ENCODE measurements around the gene AP5S1. TPM values are rescaled to one million over a fixed set of nuclear protein-coding genes. Genes with fewer than 3 reads are reported as not detected.

Gene AP5S1
- total RNA-seq, 1 experiment from 2014 or later: 2.8 TPM

GRCh38 chr20:3865887-3866407, 45.6 kb downstream of the AP5S1 start (continued):
- TF ChIP-seq OVOL2 (CRISPR knock-in tag; IDR thresholded peaks at IDR 0.05; ENCODE audit: borderline replicate concordance): no peak
- TF ChIP-seq ATF3 (CRISPR knock-in tag; conservative IDR thresholded peaks at IDR 0.05): no peak

- no peak overlapping the region for H3K4me3 Mint-ChIP-seq
- no peak for ATAC-seq
- H3K36me3 Mint-ChIP-seq: peaks cover 32% of the 10 kb centered on the region
- POLR2A ChIA-PET: interaction anchor here (2.4 kb wide), 1 partner anchor 66 kb away, joined by 7 read pairs; no protein-coding TSS in a partner anchor
- CTCF ChIA-PET: interaction anchor here (1.0 to 3.8 kb wide), 3 partner anchors 12 to 219 kb away, joined by 3 to 26 read pairs (median 3); partner anchors contain the start of gene CENPB
- no peaks in the 10 kb centered on the region for H3K4me1 Mint-ChIP-seq
- no peak overlapping the region for H3K27ac Mint-ChIP-seq
- peaks cover 5% of the 10 kb centered on the region for H3K9me3 Mint-ChIP-seq
- H3K27me3 Mint-ChIP-seq (ENCODE audit: low read depth): no peaks in the 10 kb centered on the region
- TF ChIP-seq ZNF121 (CRISPR knock-in tag; IDR thresholded peaks at IDR 0.05) (no peak), PREB (CRISPR knock-in tag; IDR thresholded peaks at IDR 0.05; ENCODE audit: borderline replicate concordance) (no peak), RELA (CRISPR knock-in tag; IDR thresholded peaks at IDR 0.05; ENCODE audit: borderline replicate concordance) (no peak), RORB (CRISPR knock-in tag; IDR thresholded peaks at IDR 0.05) (no peak), AFF4 (CRISPR knock-in tag; IDR thresholded peaks at IDR 0.05; ENCODE audit: borderline replicate concordance) (no peak), IRF1 (CRISPR knock-in tag; IDR thresholded peaks at IDR 0.05) (no peak), NR2C2 (CRISPR knock-in tag; IDR thresholded peaks at IDR 0.05) (no peak), MAX (CRISPR knock-in tag; IDR thresholded peaks at IDR 0.05) (no peak), CDX4 (CRISPR knock-in tag; IDR thresholded peaks at IDR 0.05; ENCODE audit: borderline replicate concordance) (no peak), CREB1 (CRISPR knock-in tag; IDR thresholded peaks at IDR 0.05) (no peak), ZNF671 (CRISPR knock-in tag; IDR thresholded peaks at IDR 0.05) (no peak), SP1 (CRISPR knock-in tag; conservative IDR thresholded peaks at IDR 0.05) (no peak), OVOL2 (CRISPR knock-in tag; IDR thresholded peaks at IDR 0.05; ENCODE audit: borderline replicate concordance) (no peak), AR (CRISPR knock-in tag; IDR thresholded peaks at IDR 0.05) (no peak)
- no peak for DNase-seq (ENCODE audit: low spot score)
These were observed 46.1 kb downstream of the AP5S1 start for GRCh38 chr20:3866464-3866863.

Data from WTC11 (cell line).